ENCODE results near the gene ANKH.

ANKH gene

DNA sequence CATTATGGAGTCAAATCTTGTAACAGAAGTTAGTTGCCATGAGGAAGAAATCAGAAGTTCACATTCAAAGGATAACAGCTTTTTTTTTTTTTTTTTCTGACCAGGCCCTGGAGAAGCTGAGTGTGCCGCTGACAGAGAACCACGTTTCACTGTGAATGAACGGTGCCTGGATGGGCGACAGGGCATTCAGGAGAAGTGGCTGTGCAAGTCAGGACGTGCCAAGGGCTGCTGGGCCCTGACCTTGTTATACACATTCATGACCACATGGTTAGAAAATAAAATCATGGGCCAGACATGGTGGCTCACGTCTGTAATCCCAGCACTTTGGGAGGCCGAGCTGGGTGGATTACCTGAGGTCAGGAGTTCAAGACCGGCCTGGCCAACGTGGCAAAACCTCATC, 91.6 kb downstream of the ANKH start:
- TF ChIP-seq EZH2 (IDR thresholded peaks at IDR 0.05) = no peak
- no peak for TF ChIP-seq FOXP2 (optimal IDR thresholded peaks at IDR 0.05; ENCODE audit: control extremely low read depth, extremely low read length, insufficient read depth)
- TF ChIP-seq POLR2AphosphoS5 (IDR thresholded peaks at IDR 0.05; ENCODE audit: borderline replicate concordance, low read depth, low read length) = no peak
- no peaks in the 10 kb centered on the region for H3K9me3 ChIP-seq (ENCODE audit: low read depth, low read length)
- H3K4me3 ChIP-seq = no peak overlapping the region
- no peak overlapping the region for H3K27ac ChIP-seq
- H3K9ac ChIP-seq (ENCODE audit: insufficient read length) = no peak overlapping the region
- H3K36me3 ChIP-seq (ENCODE audit: insufficient read depth, low read length) = no peaks in the 10 kb centered on the region
- DNase-seq (ENCODE audit: low read depth, low spot score) = no peak

DNA sequence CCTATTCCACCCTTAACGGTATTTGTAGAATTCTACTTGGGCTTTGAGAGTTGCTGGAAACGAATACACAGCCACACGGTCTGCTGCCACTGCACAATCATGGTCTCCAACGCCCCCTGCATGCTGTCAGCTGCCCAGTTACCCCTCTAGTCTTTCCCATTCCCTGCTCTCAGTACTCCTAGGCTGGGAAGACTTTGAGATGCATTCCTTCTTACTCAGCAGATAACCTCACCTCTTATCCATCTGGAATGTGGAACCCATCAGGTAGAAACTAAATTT, 92.8 kb downstream of the ANKH start:
- Histone ChIP-seq H3K36me3 (ENCODE audit: insufficient read depth, low read length) (no peaks in the 10 kb centered on the region), H3K9me3 (ENCODE audit: low read depth, low read length) (no peaks in the 10 kb centered on the region), H3K27ac (no peak overlapping the region), H3K4me3 (no peak overlapping the region), H3K9ac (ENCODE audit: insufficient read length) (no peak overlapping the region)
- TF ChIP-seq POLR2AphosphoS5 (IDR thresholded peaks at IDR 0.05; ENCODE audit: borderline replicate concordance, low read depth, low read length) (no peak), FOXP2 (optimal IDR thresholded peaks at IDR 0.05; ENCODE audit: control extremely low read depth, extremely low read length, insufficient read depth) (no peak), EZH2 (IDR thresholded peaks at IDR 0.05) (no peak)
- DNase-seq (ENCODE audit: low read depth, low spot score) = no peak

DNA sequence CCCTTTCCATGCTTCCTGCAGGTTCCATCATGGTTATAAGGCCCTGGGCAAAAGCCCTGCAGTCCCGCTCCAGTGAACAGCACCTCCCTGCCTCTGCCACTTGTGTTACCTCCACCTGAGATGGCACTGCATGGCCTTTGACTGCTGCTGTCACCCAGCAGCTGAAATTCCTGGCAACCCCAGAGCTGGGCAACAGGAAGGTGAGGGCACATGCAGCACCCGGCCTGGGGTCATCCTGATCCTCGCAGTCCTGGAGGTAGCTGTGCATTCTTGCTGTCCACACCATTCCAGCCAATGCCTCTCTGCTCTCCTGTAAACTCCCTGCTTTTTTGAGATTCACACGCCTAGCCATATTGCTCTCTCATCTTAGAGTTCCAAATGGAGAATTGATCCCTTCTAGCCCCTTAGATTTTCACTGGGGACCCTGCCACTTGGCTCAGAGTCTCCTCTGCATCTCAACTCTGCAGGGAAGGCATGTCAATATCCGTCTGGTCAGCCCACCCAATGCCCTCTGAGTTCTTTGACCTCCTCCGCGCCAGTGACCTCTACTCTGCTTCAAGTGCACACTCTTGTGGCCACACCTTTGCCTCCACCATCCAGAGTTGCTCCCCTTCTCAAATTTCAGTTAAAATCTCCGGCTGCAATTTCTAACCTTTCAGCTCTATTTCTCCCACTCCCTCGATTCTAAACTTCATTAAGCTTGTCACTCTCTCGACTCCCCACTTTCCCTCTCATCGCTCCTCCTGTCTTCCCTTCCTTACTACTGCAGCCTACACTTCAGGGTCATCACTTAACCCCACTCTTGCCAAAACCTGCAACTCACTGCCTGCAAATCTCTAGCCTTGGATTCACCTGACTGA, 93.4 kb downstream of the ANKH start:
- H3K4me3 ChIP-seq = no peak overlapping the region
- no peaks in the 10 kb centered on the region for H3K36me3 ChIP-seq (ENCODE audit: insufficient read depth, low read length)
- no peak overlapping the region for H3K27ac ChIP-seq
- TF ChIP-seq EZH2 (IDR thresholded peaks at IDR 0.05) (no peak), POLR2AphosphoS5 (IDR thresholded peaks at IDR 0.05; ENCODE audit: borderline replicate concordance, low read depth, low read length) (no peak), FOXP2 (optimal IDR thresholded peaks at IDR 0.05; ENCODE audit: control extremely low read depth, extremely low read length, insufficient read depth) (no peak)
- H3K9ac ChIP-seq (ENCODE audit: insufficient read length) = no peak overlapping the region
- H3K9me3 ChIP-seq (ENCODE audit: low read depth, low read length) = no peaks in the 10 kb centered on the region
- DNase-seq (ENCODE audit: low read depth, low spot score) = no peak

DNA sequence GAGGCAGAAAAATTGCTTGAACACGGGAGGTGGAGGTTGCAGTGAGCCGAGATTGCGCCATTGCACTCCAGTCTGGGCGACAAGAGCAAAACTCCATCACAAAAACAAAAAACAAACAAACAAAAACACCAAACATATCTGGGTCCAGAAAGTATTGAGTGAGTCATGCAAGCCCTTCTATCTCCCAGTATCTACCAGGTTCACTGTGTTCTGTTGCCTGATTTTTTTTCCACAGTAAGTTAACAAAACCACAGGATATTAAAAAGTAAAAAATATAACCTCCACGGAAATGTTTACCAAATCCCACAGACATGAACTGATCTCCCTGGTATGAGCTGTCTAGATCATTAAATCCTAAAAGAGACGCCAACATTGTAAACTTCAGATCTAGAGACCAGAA, 94.4 kb downstream of the ANKH start:
- H3K9ac ChIP-seq (ENCODE audit: insufficient read length) = no peak overlapping the region
- no peak overlapping the region for H3K4me3 ChIP-seq
- no peak overlapping the region for H3K27ac ChIP-seq
- no peak for TF ChIP-seq POLR2AphosphoS5 (IDR thresholded peaks at IDR 0.05; ENCODE audit: borderline replicate concordance, low read depth, low read length)
- TF ChIP-seq EZH2 (IDR thresholded peaks at IDR 0.05) = no peak
- no peak for TF ChIP-seq FOXP2 (optimal IDR thresholded peaks at IDR 0.05; ENCODE audit: control extremely low read depth, extremely low read length, insufficient read depth)
- H3K36me3 ChIP-seq (ENCODE audit: insufficient read depth, low read length) = no peaks in the 10 kb centered on the region
- no peak for DNase-seq (ENCODE audit: low read depth, low spot score)
- no peaks in the 10 kb centered on the region for H3K9me3 ChIP-seq (ENCODE audit: low read depth, low read length)

DNA sequence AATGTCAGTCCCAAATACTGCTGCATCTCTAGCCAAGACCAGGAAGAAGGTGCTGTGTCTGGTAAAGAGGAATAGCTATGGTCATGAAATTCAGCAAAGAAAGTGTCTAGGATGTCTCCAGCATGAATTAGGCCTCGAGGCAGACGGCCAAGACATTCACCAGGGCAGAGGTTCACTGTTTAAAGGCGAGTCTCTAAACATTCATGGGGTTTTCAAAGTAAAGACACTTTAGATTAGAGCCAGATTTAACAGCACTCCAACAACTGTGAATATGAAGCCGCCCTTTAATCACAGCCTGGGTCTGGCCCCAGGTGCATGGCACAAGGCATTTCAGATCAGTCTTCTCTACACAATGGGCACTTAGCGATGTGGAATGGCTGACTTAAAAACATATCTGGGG, 95.0 kb downstream of the ANKH start:
- Histone ChIP-seq H3K9ac (ENCODE audit: insufficient read length) (no peak overlapping the region), H3K4me3 (no peak overlapping the region), H3K27ac (no peak overlapping the region), H3K36me3 (ENCODE audit: insufficient read depth, low read length) (no peaks in the 10 kb centered on the region), H3K9me3 (ENCODE audit: low read depth, low read length) (no peaks in the 10 kb centered on the region)
- no peak for TF ChIP-seq POLR2AphosphoS5 (IDR thresholded peaks at IDR 0.05; ENCODE audit: borderline replicate concordance, low read depth, low read length)
- TF ChIP-seq FOXP2 (optimal IDR thresholded peaks at IDR 0.05; ENCODE audit: control extremely low read depth, extremely low read length, insufficient read depth) = no peak
- no peak for TF ChIP-seq EZH2 (IDR thresholded peaks at IDR 0.05)
- no peak for DNase-seq (ENCODE audit: low read depth, low spot score)

DNA sequence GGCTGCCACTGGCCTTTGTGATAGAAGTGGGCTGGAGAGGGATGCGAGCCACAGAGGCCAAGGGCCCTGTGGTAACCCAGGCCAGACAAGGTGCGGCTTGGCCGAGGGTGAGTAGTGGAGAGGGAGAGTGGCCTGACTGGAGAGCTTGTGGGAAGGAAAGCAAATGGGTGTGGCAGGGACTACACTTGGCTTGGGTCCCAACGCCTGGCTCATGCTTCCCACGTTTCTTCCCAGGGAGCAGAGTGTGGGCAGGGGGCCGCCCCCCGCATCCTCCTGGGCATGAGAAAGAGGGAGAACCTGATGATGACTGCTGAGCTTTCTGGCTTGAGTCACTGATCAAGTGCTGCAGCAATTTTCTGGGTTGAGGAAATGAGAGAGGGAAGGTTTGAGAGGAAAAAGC, 95.7 kb downstream of the ANKH start:
- Histone ChIP-seq H3K27ac (no peak overlapping the region), H3K4me3 (no peak overlapping the region), H3K9me3 (ENCODE audit: low read depth, low read length) (no peaks in the 10 kb centered on the region), H3K36me3 (ENCODE audit: insufficient read depth, low read length) (no peaks in the 10 kb centered on the region), H3K9ac (ENCODE audit: insufficient read length) (no peak overlapping the region)
- TF ChIP-seq FOXP2 (optimal IDR thresholded peaks at IDR 0.05; ENCODE audit: control extremely low read depth, extremely low read length, insufficient read depth) (no peak), POLR2AphosphoS5 (IDR thresholded peaks at IDR 0.05; ENCODE audit: borderline replicate concordance, low read depth, low read length) (no peak), EZH2 (IDR thresholded peaks at IDR 0.05) (no peak)
- no peak for DNase-seq (ENCODE audit: low read depth, low spot score)

DNA sequence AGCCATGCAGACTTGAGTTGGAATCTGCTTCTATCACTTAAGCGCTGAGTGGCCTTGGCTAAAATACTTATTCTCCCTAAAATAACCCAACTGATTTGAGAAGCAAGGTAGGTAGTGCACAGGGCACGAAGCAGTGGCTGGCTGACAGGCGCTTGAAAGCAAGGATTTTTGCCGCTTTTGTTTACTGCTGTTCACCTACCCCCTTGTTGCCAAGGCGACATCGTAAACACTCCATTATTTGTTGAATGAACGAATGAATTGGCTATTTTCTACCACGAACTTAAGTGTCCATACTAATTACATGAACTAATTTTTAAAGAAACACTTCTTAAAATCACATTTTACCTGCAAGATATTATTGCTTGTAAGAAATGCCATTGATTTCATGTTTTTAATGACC, 98.0 kb downstream of the ANKH start:
- H3K9ac ChIP-seq (ENCODE audit: insufficient read length) = no peak overlapping the region
- no peak for DNase-seq (ENCODE audit: low read depth, low spot score)
- H3K27ac ChIP-seq = no peak overlapping the region
- no peaks in the 10 kb centered on the region for H3K36me3 ChIP-seq (ENCODE audit: insufficient read depth, low read length)
- H3K9me3 ChIP-seq (ENCODE audit: low read depth, low read length) = no peaks in the 10 kb centered on the region
- TF ChIP-seq FOXP2 (optimal IDR thresholded peaks at IDR 0.05; ENCODE audit: control extremely low read depth, extremely low read length, insufficient read depth) (no peak), EZH2 (IDR thresholded peaks at IDR 0.05) (no peak)
- H3K4me3 ChIP-seq = no peak overlapping the region

DNA sequence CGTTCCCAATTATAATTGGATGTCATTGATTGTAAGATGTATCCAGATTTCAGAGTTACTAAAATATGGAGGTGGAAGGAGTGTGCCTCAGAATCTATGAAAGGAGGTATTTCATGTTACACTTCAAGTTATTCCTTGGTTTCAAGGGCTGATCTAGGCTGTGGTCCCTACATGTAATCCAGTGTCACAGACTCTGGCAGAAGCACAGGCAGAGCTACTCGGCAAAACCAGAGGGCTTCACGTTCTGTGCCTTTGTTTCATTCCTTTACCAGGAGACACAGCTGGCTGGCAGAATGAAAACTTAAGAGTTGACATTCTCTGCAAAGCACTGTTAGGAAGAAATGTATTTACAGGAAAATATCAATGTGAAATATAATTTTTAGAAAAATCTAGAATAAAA, 99.6 kb downstream of the ANKH start:
- Histone ChIP-seq H3K4me3 (no peak overlapping the region), H3K27ac (no peak overlapping the region), H3K36me3 (ENCODE audit: insufficient read depth, low read length) (no peaks in the 10 kb centered on the region), H3K9ac (ENCODE audit: insufficient read length) (no peak overlapping the region), H3K9me3 (ENCODE audit: low read depth, low read length) (no peaks in the 10 kb centered on the region)
- TF ChIP-seq FOXP2 (optimal IDR thresholded peaks at IDR 0.05; ENCODE audit: control extremely low read depth, extremely low read length, insufficient read depth) (no peak), EZH2 (IDR thresholded peaks at IDR 0.05) (no peak), POLR2AphosphoS5 (IDR thresholded peaks at IDR 0.05; ENCODE audit: borderline replicate concordance, low read depth, low read length) (no peak)
- DNase-seq (ENCODE audit: low read depth, low spot score) = no peak

DNA sequence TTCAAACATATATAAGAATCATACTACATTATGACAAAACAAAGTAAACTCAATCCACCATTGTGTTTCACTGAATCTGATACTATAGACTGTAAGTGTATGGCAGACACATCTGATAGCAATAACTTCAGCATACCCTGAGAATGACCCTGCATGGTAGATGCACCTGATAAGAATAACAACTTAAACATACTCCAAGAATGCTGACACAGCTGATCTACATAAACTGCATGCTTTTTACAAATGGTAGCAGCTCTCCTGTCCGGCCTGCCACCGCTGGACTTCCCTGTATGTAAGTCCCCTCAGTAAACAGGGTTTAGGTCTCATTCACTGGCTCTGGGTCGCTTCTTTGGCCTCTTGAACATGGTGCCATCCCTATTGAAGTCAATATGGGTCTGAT, 100.4 kb downstream of the ANKH start:
- no peak overlapping the region for H3K4me3 ChIP-seq
- no peaks in the 10 kb centered on the region for H3K9me3 ChIP-seq (ENCODE audit: low read depth, low read length)
- no peak overlapping the region for H3K27ac ChIP-seq
- no peak for DNase-seq (ENCODE audit: low read depth, low spot score)
- no peaks in the 10 kb centered on the region for H3K36me3 ChIP-seq (ENCODE audit: insufficient read depth, low read length)
- H3K9ac ChIP-seq (ENCODE audit: insufficient read length) = no peak overlapping the region
- TF ChIP-seq EZH2 (IDR thresholded peaks at IDR 0.05) = no peak
- TF ChIP-seq FOXP2 (optimal IDR thresholded peaks at IDR 0.05; ENCODE audit: control extremely low read depth, extremely low read length, insufficient read depth) = no peak

Data from SK-N-MC (cell line).